GM15510 (cell line): ENCODE results near the gene AIPL1.

Experiments
- POLR2A ChIP-seq: IDR thresholded peaks from 3 replicates; pipeline ENCODE4 v1.6.1; 2011; ENCODE audit warnings: borderline replicate concordance; ENCODE audit not compliant: insufficient read length; ENCODE audit errors: extremely low read depth

Gene AIPL1

GRCh38 chr17:6381526-6382465 is 53.1 kb downstream of the AIPL1 start:
- no peak for TF ChIP-seq POLR2A

GRCh38 chr17:6380915-6381438 is 53.9 kb downstream of the AIPL1 start:
- no peak for TF ChIP-seq POLR2A

GRCh38 chr17:6377906-6378305 is 57.0 kb downstream of the AIPL1 start:
- TF ChIP-seq POLR2A = no peak

GRCh38 chr17:6376931-6377361 is 58.0 kb downstream of the AIPL1 start:
- no peak for TF ChIP-seq POLR2A

- no peak for TF ChIP-seq POLR2A
These were observed 60.1 kb downstream of the AIPL1 start for GRCh38 chr17:6374761-6375312.

- TF ChIP-seq POLR2A = no peak
These were observed 60.6 kb downstream of the AIPL1 start for GRCh38 chr17:6374271-6374691.
